ENCODE measurements around the gene SUSD1. TPM values are rescaled to one million over a fixed set of nuclear protein-coding genes. Genes with fewer than 3 reads are reported as not detected.
A peak's percentile ranks its signal among the peaks of the same experiment; 100 is the strongest.

The SUSD1 gene
- total and polyA plus RNA-seq, 9 of the 15 experiments (the other 6 are each of a cell fraction or from before 2014, with no cell fraction given), result 10.9 to 44.4 (median 36.1) TPM

DNA sequence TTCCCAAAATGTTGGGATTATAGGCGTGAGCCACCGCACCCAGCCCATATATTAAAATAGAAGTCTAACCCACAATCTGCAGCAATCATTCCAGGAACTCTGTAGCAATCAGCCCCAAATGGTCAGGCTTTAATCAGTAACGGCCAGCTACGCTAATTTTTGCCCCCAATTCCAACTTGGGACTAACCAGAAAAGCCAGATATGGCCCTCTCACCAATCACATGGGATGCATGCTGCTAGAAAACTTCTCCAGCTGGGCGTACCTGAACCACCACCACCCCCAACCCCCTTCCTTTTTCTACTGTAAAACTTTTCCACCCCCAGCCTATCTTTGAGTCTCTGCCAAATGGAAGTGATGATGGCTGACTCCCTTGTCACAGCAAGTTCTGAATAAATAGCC, 4.1 kb downstream of the SUSD1 start (continued):
- TF ChIP-seq, protein P1, sequence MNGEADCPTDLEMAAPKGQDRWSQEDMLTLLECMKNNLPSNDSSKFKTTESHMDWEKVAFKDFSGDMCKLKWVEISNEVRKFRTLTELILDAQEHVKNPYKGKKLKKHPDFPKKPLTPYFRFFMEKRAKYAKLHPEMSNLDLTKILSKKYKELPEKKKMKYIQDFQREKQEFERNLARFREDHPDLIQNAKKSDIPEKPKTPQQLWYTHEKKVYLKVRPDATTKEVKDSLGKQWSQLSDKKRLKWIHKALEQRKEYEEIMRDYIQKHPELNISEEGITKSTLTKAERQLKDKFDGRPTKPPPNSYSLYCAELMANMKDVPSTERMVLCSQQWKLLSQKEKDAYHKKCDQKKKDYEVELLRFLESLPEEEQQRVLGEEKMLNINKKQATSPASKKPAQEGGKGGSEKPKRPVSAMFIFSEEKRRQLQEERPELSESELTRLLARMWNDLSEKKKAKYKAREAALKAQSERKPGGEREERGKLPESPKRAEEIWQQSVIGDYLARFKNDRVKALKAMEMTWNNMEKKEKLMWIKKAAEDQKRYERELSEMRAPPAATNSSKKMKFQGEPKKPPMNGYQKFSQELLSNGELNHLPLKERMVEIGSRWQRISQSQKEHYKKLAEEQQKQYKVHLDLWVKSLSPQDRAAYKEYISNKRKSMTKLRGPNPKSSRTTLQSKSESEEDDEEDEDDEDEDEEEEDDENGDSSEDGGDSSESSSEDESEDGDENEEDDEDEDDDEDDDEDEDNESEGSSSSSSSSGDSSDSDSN (IDR thresholded peaks at IDR 0.05; ENCODE audit: borderline replicate concordance in 1 of 2, low read depth in 2 of 2, low read length in 2 of 2), result no peak
- TF ChIP-seq ATF6 (CRISPR knock-in tag; IDR thresholded peaks at IDR 0.05) (peak; percentile 88; the same call in 1 of the 2 replicates), SMARCE1 (IDR thresholded peaks at IDR 0.05) (0 out of 2 replicates have a peak, but pooled peaks have one; percentile 36), CCNT2 (IDR thresholded peaks at IDR 0.05; ENCODE audit: borderline replicate concordance, extremely low read depth, insufficient read length, low read depth, low read length) (peak; percentile 43), STAT5A (IDR thresholded peaks at IDR 0.05; ENCODE audit: borderline replicate concordance, low read length) (peak; percentile 77), CXXC5 (CRISPR knock-in tag; IDR thresholded peaks at IDR 0.05) (peak; percentile 78), TRIM24 (IDR thresholded peaks at IDR 0.05) (peak; percentile 44 to 52; a peak in 3 of 4 replicates), NFE2 (IDR thresholded peaks at IDR 0.05; ENCODE audit: low read depth) (0 out of 2 replicates have a peak, but pooled peaks have one; percentile 14), CC2D1A (IDR thresholded peaks at IDR 0.05) (peak; percentile 49; the same call in 1 of the 2 replicates), CBFA2T3 (IDR thresholded peaks at IDR 0.05) (peak; percentile 88), SPI1 (IDR thresholded peaks at IDR 0.05; ENCODE audit: borderline replicate concordance, low read depth, low read length) (peak; percentile 28; the same call in 1 of the 2 replicates), HDAC1 (IDR thresholded peaks at IDR 0.05) (peak in 1 of 2 experiments; percentile 34; a peak in 1 of 4 replicates), HEY1 (CRISPR knock-in tag; IDR thresholded peaks at IDR 0.05; ENCODE audit: borderline replicate concordance) (no peak), ZNF551 (CRISPR knock-in tag; IDR thresholded peaks at IDR 0.05) (no peak), TAL1 (IDR thresholded peaks at IDR 0.05) (peak; percentile 58), TEAD1 (CRISPR knock-in tag; IDR thresholded peaks at IDR 0.05) (0 out of 4 replicates have a peak, but pooled peaks of 1 of the 2 experiments have one; percentile 49), ATF7 (IDR thresholded peaks at IDR 0.05) (peak; percentile 41), YY1 (IDR thresholded peaks at IDR 0.05; ENCODE audit: borderline replicate concordance in 1 of 3, control insufficient read depth in 1 of 3, extremely low read depth in 1 of 3, insufficient read depth in 3 of 3, insufficient read length in 1 of 3, insufficient replicate concordance in 2 of 3, low read depth in 1 of 3, low read length in 2 of 3) (peak in 1 of 3 experiments; percentile 38), EP300 (IDR thresholded peaks at IDR 0.05; ENCODE audit: low read length) (peak; percentile 68; the same call in 1 of the 2 replicates), ZNF24 (IDR thresholded peaks at IDR 0.05) (no peak), RAD51 (IDR thresholded peaks at IDR 0.05; ENCODE audit: borderline replicate concordance, low read depth) (no peak)
- TF ChIP-seq, protein P2, sequence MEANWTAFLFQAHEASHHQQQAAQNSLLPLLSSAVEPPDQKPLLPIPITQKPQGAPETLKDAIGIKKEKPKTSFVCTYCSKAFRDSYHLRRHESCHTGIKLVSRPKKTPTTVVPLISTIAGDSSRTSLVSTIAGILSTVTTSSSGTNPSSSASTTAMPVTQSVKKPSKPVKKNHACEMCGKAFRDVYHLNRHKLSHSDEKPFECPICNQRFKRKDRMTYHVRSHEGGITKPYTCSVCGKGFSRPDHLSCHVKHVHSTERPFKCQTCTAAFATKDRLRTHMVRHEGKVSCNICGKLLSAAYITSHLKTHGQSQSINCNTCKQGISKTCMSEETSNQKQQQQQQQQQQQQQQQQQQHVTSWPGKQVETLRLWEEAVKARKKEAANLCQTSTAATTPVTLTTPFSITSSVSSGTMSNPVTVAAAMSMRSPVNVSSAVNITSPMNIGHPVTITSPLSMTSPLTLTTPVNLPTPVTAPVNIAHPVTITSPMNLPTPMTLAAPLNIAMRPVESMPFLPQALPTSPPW (CRISPR knock-in tag; IDR thresholded peaks at IDR 0.05), result peak; percentile 52
- TF ChIP-seq, protein P3, sequence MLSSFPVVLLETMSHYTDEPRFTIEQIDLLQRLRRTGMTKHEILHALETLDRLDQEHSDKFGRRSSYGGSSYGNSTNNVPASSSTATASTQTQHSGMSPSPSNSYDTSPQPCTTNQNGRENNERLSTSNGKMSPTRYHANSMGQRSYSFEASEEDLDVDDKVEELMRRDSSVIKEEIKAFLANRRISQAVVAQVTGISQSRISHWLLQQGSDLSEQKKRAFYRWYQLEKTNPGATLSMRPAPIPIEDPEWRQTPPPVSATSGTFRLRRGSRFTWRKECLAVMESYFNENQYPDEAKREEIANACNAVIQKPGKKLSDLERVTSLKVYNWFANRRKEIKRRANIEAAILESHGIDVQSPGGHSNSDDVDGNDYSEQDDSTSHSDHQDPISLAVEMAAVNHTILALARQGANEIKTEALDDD (IDR thresholded peaks at IDR 0.05), result peak; percentile 85

Measured in K562 (cell line).